HFFc6 (cell line): ENCODE data around the gene NUAK1. TPM values are rescaled to one million over a fixed set of nuclear protein-coding genes. Genes with fewer than 3 reads are reported as not detected.

Experiments used
- DNase-seq: peaks from one replicate; pipeline ENCODE4 v3.0.0-alpha.2; 2018
- H3K27ac Mint-ChIP-seq: 2 replicates; pipeline ENCODE4 v1.8.0; 2020; ENCODE audit warnings: mild to moderate bottlenecking, mixed read lengths
- H3K27me3 Mint-ChIP-seq: 2 replicates; pipeline ENCODE4 v1.8.0; 2021; ENCODE audit warnings: mild to moderate bottlenecking, moderate library complexity, mixed read lengths; ENCODE audit not compliant: insufficient read depth
- H3K36me3 Mint-ChIP-seq: 2 replicates; pipeline ENCODE4 v1.8.0; 2021; ENCODE audit warnings: low read depth, mixed read lengths
- H3K4me1 Mint-ChIP-seq: 2 replicates; pipeline ENCODE4 v1.8.0; 2020; ENCODE audit warnings: low read depth, mixed read lengths
- H3K4me3 Mint-ChIP-seq: 2 replicates; pipeline ENCODE4 v1.8.0; 2020; ENCODE audit warnings: mild to moderate bottlenecking, moderate library complexity, mixed read lengths
- H3K9me3 Mint-ChIP-seq: 2 replicates; pipeline ENCODE4 v1.8.0; 2020; ENCODE audit warnings: mild to moderate bottlenecking, mixed read lengths
- total RNA-seq, 6 experiments: library from RNA; stranded (reverse); fragmentation: NEBNext Ultra II Directional; extraction: Animal tissue kit (Norgen Biotek cat#: 25700); gene quantifications; 2 replicates in 1 of 6; 3 replicates in 5 of 6; pipeline ENCODE4 v1.2.3, GENCODE V29; 2021
- TF ChIP-seq, protein P1 (sequence below): fragments of 200-600 bp; sonication (generic); IDR thresholded peaks from 2 replicates; pipeline ENCODE4 v1.5.0; 2021; ENCODE audit warnings: antibody characterized with exemption, mild to moderate bottlenecking

Gene NUAK1
- total RNA-seq, 6 experiments from 2014 or later: 11.0 to 37.3 (median 14.1) TPM

DNA sequence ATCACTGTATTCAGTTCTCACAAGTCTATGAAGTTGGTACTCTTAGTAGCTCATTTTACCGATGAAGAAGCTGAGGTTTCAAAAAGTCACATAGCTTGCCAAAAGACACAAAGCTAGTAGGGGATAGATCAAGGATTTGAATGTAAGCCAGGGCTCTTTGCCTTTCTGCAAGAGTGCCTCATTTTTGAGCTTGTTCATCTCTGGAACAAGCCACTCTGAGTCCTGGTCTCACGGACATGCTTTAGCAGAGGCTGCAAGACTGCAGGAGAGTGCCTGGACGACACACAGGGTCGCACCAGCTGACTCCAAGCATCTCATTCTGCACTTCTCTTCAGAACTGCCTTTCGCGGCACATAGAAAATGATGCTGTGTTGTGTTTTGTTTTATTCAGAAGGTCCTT, 3.7 kb downstream of the NUAK1 start:
- DNase-seq: no peak
- H3K4me3 Mint-ChIP-seq: peak overlapping the region; percentile 97
- H3K27ac Mint-ChIP-seq: peak overlapping the region; percentile 55; the same call in 1 of the 2 replicates
- peaks cover 78% of the 10 kb centered on the region for H3K4me1 Mint-ChIP-seq
- H3K9me3 Mint-ChIP-seq: no peaks in the 10 kb centered on the region
- no peaks in the 10 kb centered on the region; the same call in 1 of the 2 replicates for H3K27me3 Mint-ChIP-seq
- peaks cover 13% of the 10 kb centered on the region for H3K36me3 Mint-ChIP-seq
- TF ChIP-seq, protein P1, sequence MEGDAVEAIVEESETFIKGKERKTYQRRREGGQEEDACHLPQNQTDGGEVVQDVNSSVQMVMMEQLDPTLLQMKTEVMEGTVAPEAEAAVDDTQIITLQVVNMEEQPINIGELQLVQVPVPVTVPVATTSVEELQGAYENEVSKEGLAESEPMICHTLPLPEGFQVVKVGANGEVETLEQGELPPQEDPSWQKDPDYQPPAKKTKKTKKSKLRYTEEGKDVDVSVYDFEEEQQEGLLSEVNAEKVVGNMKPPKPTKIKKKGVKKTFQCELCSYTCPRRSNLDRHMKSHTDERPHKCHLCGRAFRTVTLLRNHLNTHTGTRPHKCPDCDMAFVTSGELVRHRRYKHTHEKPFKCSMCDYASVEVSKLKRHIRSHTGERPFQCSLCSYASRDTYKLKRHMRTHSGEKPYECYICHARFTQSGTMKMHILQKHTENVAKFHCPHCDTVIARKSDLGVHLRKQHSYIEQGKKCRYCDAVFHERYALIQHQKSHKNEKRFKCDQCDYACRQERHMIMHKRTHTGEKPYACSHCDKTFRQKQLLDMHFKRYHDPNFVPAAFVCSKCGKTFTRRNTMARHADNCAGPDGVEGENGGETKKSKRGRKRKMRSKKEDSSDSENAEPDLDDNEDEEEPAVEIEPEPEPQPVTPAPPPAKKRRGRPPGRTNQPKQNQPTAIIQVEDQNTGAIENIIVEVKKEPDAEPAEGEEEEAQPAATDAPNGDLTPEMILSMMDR: no peak

DNA sequence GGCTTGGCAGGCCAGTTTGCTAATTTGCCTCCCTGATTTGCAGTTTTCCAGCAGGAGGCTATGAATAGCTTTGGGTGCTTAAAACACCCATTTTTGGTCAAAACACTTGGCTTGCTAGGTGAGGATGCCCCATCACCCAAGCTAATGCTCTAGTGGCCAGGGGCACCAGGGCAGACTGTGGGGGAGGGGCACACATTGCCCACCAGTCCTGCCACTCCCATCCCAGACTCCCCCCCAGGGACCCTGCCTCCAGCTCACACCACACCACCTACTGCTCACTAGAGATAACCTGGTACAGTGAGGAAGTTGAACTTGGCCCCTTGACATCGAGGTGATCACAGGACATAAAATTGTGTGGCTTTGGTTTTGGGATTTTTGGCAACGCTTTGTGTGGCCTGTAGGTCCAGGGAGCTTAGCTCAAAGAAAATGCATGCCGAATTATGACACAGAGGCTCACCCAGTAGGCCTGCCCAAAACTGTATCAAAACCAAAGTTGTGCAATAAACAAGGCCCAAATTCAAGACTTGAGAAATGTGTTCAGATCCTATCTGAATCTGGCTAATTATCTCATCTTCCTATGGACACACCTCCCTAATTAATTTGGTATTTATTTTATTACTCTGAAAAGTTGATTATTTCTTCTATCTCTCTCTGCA, 4.3 kb downstream of the NUAK1 start:
- Mint-ChIP-seq H3K36me3 (peaks cover 15% of the 10 kb centered on the region), H3K27ac (peak overlapping the region; percentile 55; the same call in 1 of the 2 replicates), H3K27me3 (no peaks in the 10 kb centered on the region; the same call in 1 of the 2 replicates), H3K4me3 (peak overlapping the region; percentile 97), H3K4me1 (peaks cover 76% of the 10 kb centered on the region), H3K9me3 (no peaks in the 10 kb centered on the region)
- no peak for DNase-seq
- TF ChIP-seq, protein P1: no peak; the same call in 1 of the 2 replicates

DNA sequence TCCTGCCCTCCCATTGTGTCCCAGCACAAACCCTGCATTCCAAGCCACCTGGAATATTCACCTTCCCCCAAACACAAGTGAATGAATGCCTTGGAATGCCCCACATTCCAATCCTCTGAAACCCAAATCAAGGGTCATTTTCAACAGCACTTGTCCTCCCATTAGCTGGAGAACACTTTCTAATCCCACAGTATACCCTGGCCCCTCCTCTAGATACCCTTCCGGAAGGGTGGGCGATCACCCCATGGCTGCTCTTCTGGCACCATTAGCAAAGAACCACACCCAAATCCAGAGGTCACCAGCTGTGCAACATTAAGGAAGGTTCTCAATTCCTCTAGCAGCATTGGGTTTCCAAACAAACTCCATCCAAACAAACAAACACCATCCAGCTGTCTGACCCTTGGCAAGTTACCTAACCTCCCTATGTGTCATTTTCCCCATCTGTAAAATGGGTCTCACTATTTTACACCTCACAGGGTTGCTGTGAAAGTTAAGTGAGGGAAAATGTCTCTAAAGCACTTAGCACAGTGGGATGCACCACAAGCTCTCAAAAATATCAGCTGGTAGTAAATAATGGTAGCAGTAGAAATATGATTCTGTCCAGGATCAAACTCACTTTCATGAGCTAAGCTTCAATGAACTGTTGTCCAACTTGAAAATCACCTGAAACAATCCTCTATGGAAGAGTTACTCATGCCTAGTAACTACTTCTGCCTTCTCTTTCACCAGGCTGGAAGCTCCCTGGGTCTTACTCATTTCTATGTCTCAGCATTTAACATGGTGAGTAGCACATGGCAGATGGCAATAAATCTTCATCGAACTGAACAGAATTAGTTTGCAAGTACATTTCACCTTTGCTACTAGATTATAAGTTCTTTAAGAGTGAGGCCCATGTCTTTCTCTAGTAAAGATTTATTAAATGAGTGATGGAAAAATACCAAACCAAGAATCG, 5.3 kb downstream of the NUAK1 start:
- TF ChIP-seq, protein P1: no peak
- peak overlapping the region; percentile 43 for H3K4me3 Mint-ChIP-seq
- DNase-seq: peak; percentile 51
- peak overlapping the region; percentile 48; the same call in 1 of the 2 replicates for H3K27ac Mint-ChIP-seq
- H3K36me3 Mint-ChIP-seq: peaks cover 15% of the 10 kb centered on the region
- no peaks in the 10 kb centered on the region for H3K9me3 Mint-ChIP-seq
- H3K4me1 Mint-ChIP-seq: peaks cover 76% of the 10 kb centered on the region
- H3K27me3 Mint-ChIP-seq: peaks cover 1% of the 10 kb centered on the region; the same call in 1 of the 2 replicates

DNA sequence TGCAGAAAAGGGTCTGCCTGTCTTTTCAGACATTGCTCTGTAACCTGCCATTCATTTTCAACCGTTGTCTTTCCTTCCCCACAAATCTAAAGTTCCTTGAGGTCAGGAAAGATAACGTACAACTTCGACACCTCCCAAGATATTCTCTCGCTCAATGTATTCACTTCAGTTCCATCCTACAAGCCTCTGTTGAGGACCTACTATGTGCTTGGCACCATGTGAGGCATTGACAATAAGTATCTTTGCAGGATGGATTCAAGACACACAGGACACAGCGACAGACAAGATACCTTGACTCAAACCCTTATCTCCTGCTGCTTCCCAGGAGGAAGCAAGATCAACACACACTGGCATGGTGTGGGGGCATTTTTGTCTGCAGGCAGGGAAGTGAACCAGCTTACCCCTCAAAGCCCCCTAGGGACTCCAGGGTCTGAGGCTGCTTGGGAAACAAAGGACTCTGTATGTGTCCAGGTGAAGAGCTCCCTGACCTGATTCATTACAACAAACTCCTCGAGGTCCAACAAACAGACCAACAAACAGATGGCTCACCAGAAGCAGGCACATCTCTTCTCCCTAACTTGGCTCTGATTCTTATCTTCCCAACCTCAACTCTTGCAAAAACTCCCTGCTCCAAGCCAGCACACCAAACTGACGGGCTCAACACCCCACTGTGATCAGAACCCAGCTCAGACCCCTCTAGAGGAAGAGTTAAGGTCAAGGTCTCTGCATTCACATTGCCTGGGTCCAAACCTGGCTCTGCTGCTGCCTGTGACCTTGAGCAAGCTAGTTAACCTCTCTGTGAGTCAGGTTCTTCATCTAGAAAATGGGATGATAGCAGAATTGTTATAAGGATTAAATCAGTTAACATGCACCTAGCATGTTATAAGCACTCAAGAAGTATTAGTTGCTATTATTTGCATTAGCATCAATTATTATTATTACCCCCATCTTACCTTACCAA, 6.3 kb downstream of the NUAK1 start:
- Mint-ChIP-seq H3K9me3 (no peaks in the 10 kb centered on the region), H3K4me3 (peak overlapping the region; percentile 43; the same call in 1 of the 2 replicates), H3K36me3 (peaks cover 15% of the 10 kb centered on the region), H3K4me1 (peaks cover 78% of the 10 kb centered on the region), H3K27me3 (peaks cover 4% of the 10 kb centered on the region; the same call in 1 of the 2 replicates), H3K27ac (peak overlapping the region; percentile 58)
- no peak for DNase-seq
- TF ChIP-seq, protein P1: no peak

DNA sequence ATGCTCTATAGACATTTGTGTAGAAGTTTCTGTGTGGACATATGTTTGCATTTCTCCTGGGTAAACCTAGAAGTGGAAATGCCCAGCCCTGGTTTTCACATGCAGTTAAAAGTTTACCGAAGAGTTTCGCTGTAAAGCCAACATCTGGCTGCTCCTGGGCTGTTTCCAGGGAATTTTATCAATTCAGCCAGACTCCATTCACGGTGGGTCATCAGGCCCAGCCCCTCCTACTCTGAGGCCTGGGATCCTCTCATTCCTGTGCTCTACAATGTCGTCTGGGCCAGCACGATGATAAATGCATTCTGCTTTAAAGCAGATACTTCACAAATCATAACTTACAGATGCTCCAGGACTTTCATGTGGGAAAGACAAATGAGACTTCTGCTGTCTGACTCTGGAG, 7.1 kb downstream of the NUAK1 start:
- Mint-ChIP-seq H3K9me3 (no peaks in the 10 kb centered on the region), H3K27me3 (peaks cover 4% of the 10 kb centered on the region; the same call in 1 of the 2 replicates), H3K36me3 (peaks cover 22% of the 10 kb centered on the region), H3K4me1 (peaks cover 78% of the 10 kb centered on the region), H3K4me3 (no peak overlapping the region), H3K27ac (peak overlapping the region; percentile 58)
- no peak for DNase-seq
- TF ChIP-seq, protein P1: no peak
